ENCODE results near the gene STX2. TPM values are rescaled to one million over a fixed set of nuclear protein-coding genes. Genes with fewer than 3 reads are reported as not detected.

The STX2 gene
- total RNA-seq, 4 donors from 2014 or later: 26.3 to 44.8 (median 33.6) TPM

GRCh38 chr12:130879781-130880389, 40.8 kb upstream of the STX2 start:
- Histone ChIP-seq H3K27ac (peak overlapping the region in 1 of 4 donors; percentile 55), H3K36me3 (peaks cover 0 to 42% (median 20%) of the 10 kb centered on the region in 3 donors), H3K4me3 (peak overlapping the region in 2 of 4 donors; percentile 18 to 29), H3K9me3 (no peaks in the 10 kb centered on the region), H3K4me1 (peaks cover 0 to 6% (median 3%) of the 10 kb centered on the region in 4 donors), H3K27me3 (no peaks in the 10 kb centered on the region)
- WGBS, 2 donors: 64 to 69% methylated on average over 17 of the region's 17 CpGs
- no peak for TF ChIP-seq POLR2A (IDR thresholded peaks at IDR 0.05)
- TF ChIP-seq CTCF (IDR thresholded peaks at IDR 0.05): no peak
- TF ChIP-seq EP300 (IDR thresholded peaks at IDR 0.05): no peak
- DNase-seq (ENCODE audit: low spot score in 2 of 2): no peak

- Histone ChIP-seq H3K36me3 (peaks cover 0 to 49% (median 22%) of the 10 kb centered on the region in 3 donors), H3K27ac (peak overlapping the region in 1 of 4 donors; percentile 55), H3K9me3 (no peaks in the 10 kb centered on the region), H3K27me3 (no peaks in the 10 kb centered on the region), H3K4me1 (peaks cover 0 to 13% (median 3%) of the 10 kb centered on the region in 4 donors), H3K4me3 (no peak overlapping the region)
- WGBS, 2 donors: 82 to 90% methylated on average over 13 of the region's 13 CpGs
- DNase-seq (ENCODE audit: low spot score in 2 of 2): no peak
- no peak for TF ChIP-seq CTCF (IDR thresholded peaks at IDR 0.05)
- TF ChIP-seq POLR2A (IDR thresholded peaks at IDR 0.05): no peak
- TF ChIP-seq EP300 (IDR thresholded peaks at IDR 0.05): no peak
These were observed 40.2 kb upstream of the STX2 start for GRCh38 chr12:130879212-130879686.

GRCh38 chr12:130878193-130879185, 39.4 kb upstream of the STX2 start:
- peaks cover 0 to 56% (median 22%) of the 10 kb centered on the region in 3 donors for H3K36me3 ChIP-seq
- DNase-seq (ENCODE audit: low spot score in 2 of 2): no peak
- H3K4me1 ChIP-seq: peaks cover 0 to 20% (median 8%) of the 10 kb centered on the region in 4 donors
- no peak for TF ChIP-seq EP300 (IDR thresholded peaks at IDR 0.05)
- peak overlapping the region in 2 of 4 donors; percentile 18 to 55 for H3K27ac ChIP-seq
- no peaks in the 10 kb centered on the region for H3K9me3 ChIP-seq
- no peak overlapping the region for H3K4me3 ChIP-seq
- H3K27me3 ChIP-seq: no peaks in the 10 kb centered on the region
- 73 to 80% methylated on average over 24 of the region's 24 CpGs for WGBS, 2 donors

- 81 to 90% methylated on average over 3 of the region's 3 CpGs for WGBS, 2 donors
- Histone ChIP-seq H3K9me3 (no peaks in the 10 kb centered on the region), H3K27ac (peak overlapping the region in 2 of 4 donors; percentile 6 to 55), H3K4me3 (no peak overlapping the region), H3K27me3 (no peaks in the 10 kb centered on the region), H3K4me1 (peaks cover 0 to 31% (median 16%) of the 10 kb centered on the region in 4 donors), H3K36me3 (peaks cover 0 to 52% (median 22%) of the 10 kb centered on the region in 3 donors)
- TF ChIP-seq CTCF (IDR thresholded peaks at IDR 0.05) (no peak), POLR2A (IDR thresholded peaks at IDR 0.05) (no peak), EP300 (IDR thresholded peaks at IDR 0.05) (no peak)
- no peak for DNase-seq (ENCODE audit: low spot score in 2 of 2)
These were observed 38.3 kb upstream of the STX2 start for GRCh38 chr12:130877333-130877732.

GRCh38 chr12:130876758-130877157, 37.7 kb upstream of the STX2 start:
- Histone ChIP-seq H3K36me3 (peaks cover 0 to 52% (median 22%) of the 10 kb centered on the region in 3 donors), H3K9me3 (no peaks in the 10 kb centered on the region), H3K4me1 (peaks cover 0 to 31% (median 16%) of the 10 kb centered on the region in 4 donors), H3K4me3 (no peak overlapping the region), H3K27me3 (no peaks in the 10 kb centered on the region), H3K27ac (peak overlapping the region in 1 of 4 donors; percentile 97)
- TF ChIP-seq EP300 (IDR thresholded peaks at IDR 0.05) (no peak), CTCF (IDR thresholded peaks at IDR 0.05) (no peak), POLR2A (IDR thresholded peaks at IDR 0.05) (no peak)
- 66 to 68% methylated on average over 3 of the region's 3 CpGs for WGBS, 2 donors
- DNase-seq (ENCODE audit: low spot score in 2 of 2): no peak

Data from tibial nerve (tissue), 4 donors.